H1 (cell line): Measurements from ENCODE around the gene ARHGEF2. TPM values are rescaled to one million over a fixed set of nuclear protein-coding genes. Genes with fewer than 3 reads are reported as not detected.
A peak's percentile ranks its signal among the peaks of the same experiment; 100 is the strongest.

Experiments
- CTCF ChIA-PET: fragments of 300-600 bp; sonication (Branson Sonifier 250); formaldehyde crosslinking; loops from one replicate; lab custom pipeline; 2021; ENCODE audit not compliant: partially characterized antibody; lab: Charles Lee
- POLR2A ChIA-PET: fragments of 300-600 bp; sonication (Branson Sonifier 250); formaldehyde crosslinking; loops from one replicate; lab custom pipeline; 2021; ENCODE audit warnings: inconsistent platforms; ENCODE audit not compliant: partially characterized antibody; lab: Charles Lee
- DNase-seq, 2 experiments: peaks; one replicate each; pipeline versions ENCODE4 v3.0.0 to v3.0.0-alpha.2; 2010 to 2022; ENCODE audit warnings: low spot score in 2 of 2, low read depth in 1 of 2, mixed read lengths in 1 of 2
- FAIRE-seq: peaks from 2 replicates; lab custom pipeline; 2011; peaks lifted over from hg19 to GRCh38; lab: Jason Lieb, UNC
- H2AFZ ChIP-seq: 2 replicates; pipeline ENCODE4 v1.8.1; 2012; ENCODE audit warnings: low read length, inconsistent platforms
- H2AK5ac ChIP-seq: 2 replicates; pipeline ENCODE4 v1.6.1; 2013; ENCODE audit warnings: low read depth, low read length
- H2BK120ac ChIP-seq: replicated peaks from 2 replicates; pipeline ENCODE3; 2013; ENCODE audit warnings: low read depth, low read length, inconsistent platforms
- H2BK12ac ChIP-seq: 2 replicates; pipeline ENCODE4 v1.6.1; 2013; ENCODE audit warnings: low read depth, low read length
- H2BK15ac ChIP-seq: 2 replicates; pipeline ENCODE4 v1.6.1; 2013; ENCODE audit warnings: low read length
- H2BK20ac ChIP-seq: 2 replicates; pipeline ENCODE4 v1.6.1; 2013; ENCODE audit warnings: low read length
- H2BK5ac ChIP-seq: 2 replicates; pipeline ENCODE4 v1.6.1; 2013; ENCODE audit warnings: low read depth, low read length
- H3K14ac ChIP-seq: 2 replicates; pipeline ENCODE4 v1.6.1; 2013; ENCODE audit warnings: inconsistent platforms; ENCODE audit not compliant: insufficient read length
- H3K18ac ChIP-seq: 2 replicates; pipeline ENCODE4 v1.6.1; 2013; ENCODE audit warnings: low read length; ENCODE audit errors: extremely low read depth
- H3K23ac ChIP-seq: 2 replicates; pipeline ENCODE4 v1.6.1; 2013; ENCODE audit warnings: inconsistent platforms; ENCODE audit not compliant: insufficient read length
- H3K23me2 ChIP-seq: 2 replicates; pipeline ENCODE4 v1.6.1; 2013; ENCODE audit warnings: low read depth, low read length
- H3K27ac ChIP-seq: 2 replicates; pipeline ENCODE4 v1.6.1; 2011; ENCODE audit warnings: low read depth, low read length, inconsistent platforms
- H3K27me3 ChIP-seq, 4 experiments: replicated peaks in 1 of 4; 1 replicate in 1 of 4; 2 replicates in 3 of 4; pipeline versions ENCODE4 v1.6.1 to v1.8.1; 2011 to 2013; ENCODE audit warnings: low read length in 3 of 4, mild to moderate bottlenecking in 3 of 4, inconsistent platforms in 2 of 4, mixed read lengths in 2 of 4, moderate library complexity in 1 of 4; ENCODE audit not compliant: control insufficient read depth in 3 of 4, insufficient read depth in 3 of 4; ENCODE audit errors: extremely low read depth in 1 of 4
- H3K36me3 ChIP-seq, 4 experiments: 2 replicates each; pipeline versions ENCODE4 v1.6.1 to v1.8.1; 2011 to 2013; ENCODE audit warnings: mild to moderate bottlenecking in 4 of 4, low read length in 3 of 4, moderate library complexity in 2 of 4, control low read depth in 1 of 4, inconsistent platforms in 1 of 4; ENCODE audit not compliant: insufficient read depth in 4 of 4, control insufficient read depth in 2 of 4
- H3K4ac ChIP-seq: replicated peaks from 2 replicates; pipeline ENCODE3; 2013; ENCODE audit warnings: low read length, low read depth, mixed read lengths, inconsistent platforms; ENCODE audit not compliant: insufficient read length
- H3K4me1 ChIP-seq, 4 experiments: replicated peaks in 1 of 4; 1 replicate in 1 of 4; 2 replicates in 3 of 4; pipeline versions ENCODE4 v1.6.1 to v1.8.1; 2011 to 2013; ENCODE audit warnings: low read length in 3 of 4, inconsistent platforms in 2 of 4, mixed read lengths in 1 of 4; ENCODE audit not compliant: insufficient read depth in 4 of 4, control insufficient read depth in 3 of 4
- H3K4me2 ChIP-seq, 2 experiments: 2 replicates each; pipeline versions ENCODE4 v1.6.1 to v1.8.1; 2011 to 2013; ENCODE audit warnings: low read depth in 2 of 2, low read length in 2 of 2, control low read depth in 1 of 2, inconsistent platforms in 1 of 2, mild to moderate bottlenecking in 1 of 2; ENCODE audit not compliant: insufficient read depth in 1 of 2
- H3K4me3 ChIP-seq, 4 experiments: fragments of 200-600, 300-600 bp in 1 of 4; sonication (generic), shearing (Covaris generic), sonication (Bioruptor Twin) in 1 of 4; 2 replicates each; pipeline versions ENCODE4 v1.5.1 to v1.8.1; 2011 to 2016; ENCODE audit warnings: low read length in 4 of 4, low read depth in 3 of 4, control low read depth in 2 of 4, inconsistent platforms in 2 of 4, mild to moderate bottlenecking in 2 of 4, mixed read lengths in 1 of 4, moderate library complexity in 1 of 4; ENCODE audit not compliant: insufficient read depth in 2 of 4; ENCODE audit errors: extremely low read depth in 1 of 4
- H3K56ac ChIP-seq: replicated peaks from 2 replicates; pipeline ENCODE3; 2013; ENCODE audit warnings: low read depth, mild to moderate bottlenecking, mixed read lengths, low read length, inconsistent platforms; ENCODE audit not compliant: insufficient read length
- H3K79me1 ChIP-seq: 2 replicates; pipeline ENCODE4 v1.6.1; 2013; ENCODE audit warnings: low read depth, low read length, control low read depth
- H3K79me2 ChIP-seq, 2 experiments: 2 replicates each; pipeline versions ENCODE4 v1.6.1 to v1.8.1; 2012 to 2013; ENCODE audit warnings: low read length in 2 of 2, mild to moderate bottlenecking in 2 of 2, inconsistent platforms in 1 of 2; ENCODE audit not compliant: insufficient read depth in 2 of 2, control insufficient read depth in 1 of 2
- H3K9ac ChIP-seq, 4 experiments: replicated peaks in 1 of 4; 1 replicate in 1 of 4; 2 replicates in 3 of 4; pipeline versions ENCODE4 v1.6.1 to v1.8.1; 2011 to 2013; ENCODE audit warnings: low read depth in 3 of 4, low read length in 3 of 4, control low read depth in 2 of 4, mild to moderate bottlenecking in 2 of 4, moderate library complexity in 2 of 4, inconsistent platforms in 1 of 4; ENCODE audit errors: extremely low read depth in 1 of 4
- H3K9me3 ChIP-seq, 2 experiments: 2 replicates each; pipeline versions ENCODE4 v1.6.1 to v1.8.1; 2012 to 2013; ENCODE audit warnings: mild to moderate bottlenecking in 2 of 2, moderate library complexity in 2 of 2, control low read depth in 1 of 2, inconsistent platforms in 1 of 2, low read depth in 1 of 2, low read length in 1 of 2, mixed read lengths in 1 of 2; ENCODE audit not compliant: insufficient read depth in 2 of 2
- H4K20me1 ChIP-seq, 2 experiments: replicated peaks in 1 of 2; 2 replicates each; pipeline versions ENCODE3 to v1.8.1; 2011 to 2013; ENCODE audit warnings: inconsistent platforms in 2 of 2, low read length in 2 of 2, mild to moderate bottlenecking in 1 of 2; ENCODE audit not compliant: insufficient read depth in 2 of 2, control insufficient read depth in 1 of 2
- H4K5ac ChIP-seq: 2 replicates; pipeline ENCODE4 v1.6.1; 2013; ENCODE audit warnings: low read length, low read depth, mixed read lengths, inconsistent platforms; ENCODE audit not compliant: insufficient read length
- H4K8ac ChIP-seq: 2 replicates; pipeline ENCODE4 v1.8.0; 2013; ENCODE audit warnings: mild to moderate bottlenecking, moderate library complexity, low read length, inconsistent platforms; ENCODE audit not compliant: insufficient read depth; ENCODE audit errors: extremely low read depth
- H4K91ac ChIP-seq: replicated peaks from 2 replicates; pipeline ENCODE3; 2013; ENCODE audit warnings: low read length, mixed read lengths, inconsistent platforms; ENCODE audit not compliant: insufficient read length
- ASH2L ChIP-seq: fragments of 200-600, 300-600 bp; sonication (generic); IDR thresholded peaks from one replicate; pipeline ENCODE4 v1.7.1; 2017; ENCODE audit warnings: low read length
- BCL11A ChIP-seq, 2 experiments: IDR thresholded peaks; one replicate each; pipeline ENCODE4 v1.6.1; 2011; ENCODE audit warnings: low read depth in 2 of 2, low read length in 2 of 2, mild to moderate bottlenecking in 2 of 2
- CHD2 ChIP-seq: IDR thresholded peaks from 2 replicates; pipeline ENCODE4 v1.6.1; 2012; ENCODE audit warnings: low read length, improper control_type of control experiment
- CREB1 ChIP-seq: IDR thresholded peaks from 2 replicates; pipeline ENCODE4 v1.6.1; 2012; ENCODE audit warnings: inconsistent platforms
- EP300 ChIP-seq, 2 experiments: IDR thresholded peaks; 1 replicate in 1 of 2; 2 replicates in 1 of 2; pipeline ENCODE4 v1.6.1; 2011 to 2012; ENCODE audit warnings: low read depth in 2 of 2, low read length in 2 of 2, mild to moderate bottlenecking in 2 of 2, borderline replicate concordance in 1 of 2, inconsistent platforms in 1 of 2, moderate library complexity in 1 of 2
- NRF1 ChIP-seq: IDR thresholded peaks from 2 replicates; pipeline ENCODE4 v1.6.1; 2011; ENCODE audit warnings: mild to moderate bottlenecking, low read depth, low read length, improper control_type of control experiment
- SIRT6 ChIP-seq: IDR thresholded peaks from one replicate; pipeline ENCODE4 v1.7.1; 2012; ENCODE audit warnings: low read length, inconsistent platforms
- SP1 ChIP-seq: IDR thresholded peaks from 2 replicates; pipeline ENCODE4 v1.6.1; 2011; ENCODE audit warnings: low read depth, low read length
- WGBS, 2 experiments: shearing (Covaris generic) in 1 of 2; methylation state at CpG; one replicate each; pipeline versions ENCODE4 v1.1.6 to v1.1.7; 2013 to 2015; ENCODE audit warnings: low lambda C conversion rate in 2 of 2, mixed read lengths in 2 of 2, inconsistent platforms in 1 of 2, low coverage in 1 of 2, missing lambda C conversion rate in 1 of 2; ENCODE audit not compliant: insufficient replicate concordance in 2 of 2, insufficient coverage in 1 of 2, insufficient read length in 1 of 2; ENCODE audit errors: extremely low coverage in 1 of 2, missing lambda C conversion rate in 1 of 2; 5-methylcytosine and 5-hydroxymethylcytosine counted together
- polyA plus RNA-seq, 7 experiments: library from polyadenylated mRNA; depleted of rRNA in 3 of 7; stranded (reverse) in 5 of 7; unstranded in 2 of 7; fragments of >200 nt in 5 of 7; fragments of 200-250 nt in 2 of 7; gene quantifications; 1 replicate in 5 of 7; 2 replicates in 1 of 7; 4 replicates in 1 of 7; pipeline versions ENCODE4 v1.2.1 to v1.2.3, GENCODE V29; 2011 to 2013; ENCODE audit warnings: missing spikeins in 2 of 7, mixed read lengths in 2 of 7
- total RNA-seq: library from RNA; stranded (reverse); fragmentation: NEBNext Ultra II Directional; extraction: Animal tissue kit (Norgen Biotek cat#: 25700); gene quantifications from 2 replicates; pipeline ENCODE4 v1.2.1, GENCODE V29; 2021
- TF ChIP-seq, protein P1 (sequence below), 3 experiments: IDR thresholded peaks; 1 replicate in 2 of 3; 2 replicates in 1 of 3; pipeline versions ENCODE4 v1.5.1 to v1.6.1; 2011; ENCODE audit warnings: low read length in 3 of 3, mild to moderate bottlenecking in 3 of 3, inconsistent platforms in 2 of 3, low read depth in 1 of 3, moderate library complexity in 1 of 3; ENCODE audit not compliant: insufficient read depth in 1 of 3; ENCODE audit errors: control extremely low read depth in 1 of 3

The ARHGEF2 gene
- total and polyA plus RNA-seq, 2 of the 8 experiments (the other 6 are each of a cell fraction or from before 2014, with no cell fraction given): 42.7 to 80.5 TPM

DNA sequence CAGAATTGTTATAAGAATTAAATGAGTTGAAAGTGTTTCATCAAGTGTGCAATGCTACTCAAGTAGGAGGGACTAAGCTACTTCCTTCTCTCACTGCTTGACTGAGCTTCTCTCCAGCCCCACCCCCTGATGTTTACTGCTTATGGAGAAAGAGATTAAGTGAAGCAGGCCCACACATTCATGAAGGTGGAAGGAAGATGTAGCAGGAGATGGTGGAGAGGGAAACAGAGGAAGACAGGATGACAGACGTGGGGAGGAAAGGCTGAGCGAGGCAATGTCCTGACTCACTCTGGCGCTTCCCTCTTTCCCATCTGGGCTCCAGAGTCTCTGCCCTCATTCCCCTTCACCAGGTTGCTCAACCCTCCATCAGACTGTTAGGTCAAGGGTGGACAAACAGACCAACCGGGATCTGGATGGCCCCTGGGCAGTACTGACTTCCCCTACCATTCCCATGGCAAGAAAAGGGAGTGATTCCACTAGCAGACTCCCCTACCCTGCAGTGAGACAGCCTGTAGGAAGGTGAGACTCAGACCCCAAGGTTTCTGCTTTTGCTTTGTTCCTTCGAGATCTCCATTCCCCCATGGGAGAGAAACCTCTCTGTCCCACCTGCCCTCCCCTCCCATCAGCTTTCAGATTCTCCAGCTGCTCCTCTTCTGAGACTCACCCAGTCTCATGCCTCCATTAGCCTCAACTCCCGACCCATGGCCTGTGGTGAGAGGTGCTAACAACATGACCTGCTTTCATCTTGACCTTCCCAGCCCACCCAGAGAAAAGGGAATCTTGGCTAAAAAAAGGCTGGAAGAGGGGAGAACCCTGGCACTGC, 3.1 kb upstream of the ARHGEF2 start:
- no peak overlapping the region for H2BK120ac ChIP-seq
- H3K18ac ChIP-seq: no peak overlapping the region
- peaks cover 28 to 44% (median 31%) of the 10 kb centered on the region in 4 experiments for H3K4me1 ChIP-seq
- H4K20me1 ChIP-seq: peaks cover 2% of the 10 kb centered on the region in 2 experiments
- H3K27ac ChIP-seq: no peak overlapping the region
- peak overlapping the region; percentile 41 for H2AK5ac ChIP-seq
- 87% methylated on average over 6 of the region's 6 CpGs; no CpG with 5 or more reads in 1 of the 2 experiments for WGBS, 2 experiments
- H3K4me3 ChIP-seq: no peak overlapping the region
- POLR2A ChIA-PET: interaction anchor here (0.8 to 19.2 kb wide), 9 partner anchors 10 to 101 kb away, joined by 3 to 282 read pairs (median 4); partner anchors contain the start of genes ARHGEF2, MEX3A, RAB25 and RXFP4
- H4K5ac ChIP-seq: no peak overlapping the region
- H4K91ac ChIP-seq: no peak overlapping the region
- no peak overlapping the region for H3K23ac ChIP-seq
- no peak overlapping the region for H3K4ac ChIP-seq
- no peak overlapping the region for H4K8ac ChIP-seq
- peaks cover 5% of the 10 kb centered on the region for H3K79me1 ChIP-seq
- DNase-seq (no peak), FAIRE-seq (no peak)
- no peak overlapping the region for H2AFZ ChIP-seq
- H2BK5ac ChIP-seq: no peak overlapping the region
- H3K79me2 ChIP-seq: peaks cover 7 to 15% of the 10 kb centered on the region in 2 experiments
- 0 out of 2 replicates have a peak overlapping the region, but pooled peaks have one; percentile 21 for H2BK20ac ChIP-seq
- H3K9ac ChIP-seq: peak overlapping the region in 1 of 4 experiments; percentile 11; a peak in 1 of 7 replicates
- peaks cover 17% of the 10 kb centered on the region for H3K23me2 ChIP-seq
- no peak overlapping the region for H3K56ac ChIP-seq
- no peak overlapping the region; the same call in 1 of the 2 replicates for H2BK12ac ChIP-seq
- CTCF ChIA-PET: interaction anchor here (0.8 to 9.6 kb wide), 13 partner anchors 9 to 109 kb away, joined by 3 to 126 read pairs (median 5); no protein-coding TSS in a partner anchor
- peak overlapping the region in 1 of 2 experiments; percentile 42; a peak in 1 of 4 replicates for H3K4me2 ChIP-seq
- no peak overlapping the region for H2BK15ac ChIP-seq
- no peaks in the 10 kb centered on the region for H3K27me3 ChIP-seq
- no peak overlapping the region for H3K14ac ChIP-seq
- no peaks in the 10 kb centered on the region for H3K9me3 ChIP-seq
- H3K36me3 ChIP-seq: no peaks in the 10 kb centered on the region
- TF ChIP-seq NRF1: no peak
- no peak for TF ChIP-seq SIRT6
- no peak for TF ChIP-seq EP300 (IDR thresholded peaks at IDR 0.05; ENCODE audit: borderline replicate concordance in 1 of 2, low read depth in 2 of 2, low read length in 2 of 2)
- TF ChIP-seq ASH2L: no peak
- TF ChIP-seq SP1: no peak
- TF ChIP-seq BCL11A (IDR thresholded peaks at IDR 0.05; ENCODE audit: low read depth in 2 of 2, low read length in 2 of 2): no peak
- TF ChIP-seq, protein P1, sequence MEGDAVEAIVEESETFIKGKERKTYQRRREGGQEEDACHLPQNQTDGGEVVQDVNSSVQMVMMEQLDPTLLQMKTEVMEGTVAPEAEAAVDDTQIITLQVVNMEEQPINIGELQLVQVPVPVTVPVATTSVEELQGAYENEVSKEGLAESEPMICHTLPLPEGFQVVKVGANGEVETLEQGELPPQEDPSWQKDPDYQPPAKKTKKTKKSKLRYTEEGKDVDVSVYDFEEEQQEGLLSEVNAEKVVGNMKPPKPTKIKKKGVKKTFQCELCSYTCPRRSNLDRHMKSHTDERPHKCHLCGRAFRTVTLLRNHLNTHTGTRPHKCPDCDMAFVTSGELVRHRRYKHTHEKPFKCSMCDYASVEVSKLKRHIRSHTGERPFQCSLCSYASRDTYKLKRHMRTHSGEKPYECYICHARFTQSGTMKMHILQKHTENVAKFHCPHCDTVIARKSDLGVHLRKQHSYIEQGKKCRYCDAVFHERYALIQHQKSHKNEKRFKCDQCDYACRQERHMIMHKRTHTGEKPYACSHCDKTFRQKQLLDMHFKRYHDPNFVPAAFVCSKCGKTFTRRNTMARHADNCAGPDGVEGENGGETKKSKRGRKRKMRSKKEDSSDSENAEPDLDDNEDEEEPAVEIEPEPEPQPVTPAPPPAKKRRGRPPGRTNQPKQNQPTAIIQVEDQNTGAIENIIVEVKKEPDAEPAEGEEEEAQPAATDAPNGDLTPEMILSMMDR (IDR thresholded peaks at IDR 0.05; ENCODE audit: control extremely low read depth in 1 of 3, insufficient read depth in 1 of 3, low read depth in 1 of 3, low read length in 3 of 3): no peak
- no peak for TF ChIP-seq CHD2
- no peak for TF ChIP-seq CREB1
